GM23338 (cell line): ENCODE results near the gene PHF21A. TPM values are rescaled to one million over a fixed set of nuclear protein-coding genes. Genes with fewer than 3 reads are reported as not detected.

Source experiments
- ATAC-seq: fragments of 200-7000 bp; cut with Tn5 transposase; 3 replicates; pipeline ENCODE4 v1.9.1; 2020
- DNase-seq: peaks from one replicate; pipeline ENCODE4 v3.0.0-alpha.2; 2015; ENCODE audit warnings: low spot score
- H2AFZ ChIP-seq: fragments of 200-600 bp; sonication (generic); 2 replicates; pipeline ENCODE4 v1.8.0; 2016; ENCODE audit warnings: antibody characterized with exemption, mild to moderate bottlenecking, moderate library complexity
- H3F3A ChIP-seq: fragments of 200-600 bp; sonication (generic); replicated peaks from 2 replicates; pipeline ENCODE4 v1.8.0; 2017; ENCODE audit warnings: antibody characterized with exemption, mixed run types, low read depth
- H3K27ac ChIP-seq: fragments of 200-600 bp; sonication (generic); 2 replicates; pipeline ENCODE4 v1.6.1; 2016; ENCODE audit warnings: low read depth
- H3K27me3 ChIP-seq: fragments of 200-600 bp; sonication (generic); 2 replicates; pipeline ENCODE4 v1.8.0; 2016; ENCODE audit warnings: mild to moderate bottlenecking, mixed run types, moderate library complexity; ENCODE audit not compliant: insufficient read depth
- H3K36me3 ChIP-seq: fragments of 200-600 bp; sonication (generic); 2 replicates; pipeline ENCODE4 v1.8.0; 2016; ENCODE audit warnings: mild to moderate bottlenecking; ENCODE audit not compliant: insufficient read depth
- H3K4me1 ChIP-seq: fragments of 200-600 bp; sonication (generic); 2 replicates; pipeline ENCODE4 v1.8.0; 2016; ENCODE audit warnings: mild to moderate bottlenecking, moderate library complexity; ENCODE audit not compliant: insufficient read depth
- H3K4me2 ChIP-seq: fragments of 200-600 bp; sonication (generic); 2 replicates; pipeline ENCODE4 v1.7.1; 2017; ENCODE audit warnings: mixed run types
- H3K4me3 ChIP-seq: fragments of 200-600 bp; sonication (generic); 2 replicates; pipeline ENCODE4 v1.6.1; 2016; ENCODE audit warnings: mixed run types
- H3K79me2 ChIP-seq: fragments of 200-600 bp; sonication (generic); replicated peaks from 2 replicates; pipeline ENCODE4 v1.8.0; 2017; ENCODE audit warnings: mild to moderate bottlenecking; ENCODE audit not compliant: insufficient read depth
- H3K9me2 ChIP-seq: fragments of 200-600 bp; sonication (generic); 2 replicates; pipeline ENCODE4 v1.8.0; 2017; ENCODE audit not compliant: insufficient read depth
- H4K20me1 ChIP-seq: fragments of 200-600 bp; sonication (generic); replicated peaks from 2 replicates; pipeline ENCODE4 v1.8.0; 2017; ENCODE audit warnings: mild to moderate bottlenecking; ENCODE audit not compliant: insufficient read depth
- H3K27ac Mint-ChIP-seq: 2 replicates; pipeline ENCODE4 v1.8.0; 2020; ENCODE audit warnings: inconsistent platforms, mild to moderate bottlenecking, moderate library complexity, mixed read lengths
- H3K27me3 Mint-ChIP-seq: 3 replicates; pipeline ENCODE4 v1.8.0; 2022; ENCODE audit warnings: low read depth, mild to moderate bottlenecking, moderate library complexity, mixed read lengths, inconsistent platforms; ENCODE audit not compliant: insufficient read depth, poor library complexity
- H3K36me3 Mint-ChIP-seq: 3 replicates; pipeline ENCODE4 v1.8.0; 2021; ENCODE audit warnings: low read depth, mild to moderate bottlenecking, inconsistent platforms, moderate library complexity, mixed read lengths
- H3K4me1 Mint-ChIP-seq: 3 replicates; pipeline ENCODE4 v1.8.0; 2020; ENCODE audit warnings: mild to moderate bottlenecking, inconsistent platforms, mixed read lengths
- H3K4me3 Mint-ChIP-seq: 3 replicates; pipeline ENCODE4 v1.8.0; 2021; ENCODE audit warnings: moderate library complexity, mild to moderate bottlenecking, inconsistent platforms, mixed read lengths
- H3K9me3 Mint-ChIP-seq: 3 replicates; pipeline ENCODE4 v1.8.0; 2020; ENCODE audit warnings: moderate library complexity, mild to moderate bottlenecking, inconsistent platforms, mixed read lengths
- CREB1 ChIP-seq: fragments of 250-450 bp; sonication (Bioruptor Pico); IDR thresholded peaks from 2 replicates; pipeline ENCODE4 v1.5.0; 2020; ENCODE audit warnings: low read depth, mild to moderate bottlenecking, moderate library complexity
- ETS1 ChIP-seq: IDR thresholded peaks from 2 replicates; pipeline ENCODE4 v1.6.1; 2016; ENCODE audit warnings: antibody characterized with exemption
- EZH2 ChIP-seq: fragments of 200-600 bp; sonication (generic); IDR thresholded peaks from one replicate; pipeline ENCODE4 v1.8.0; 2017; ENCODE audit warnings: antibody characterized with exemption, mild to moderate bottlenecking, low read depth; ENCODE audit not compliant: unreplicated experiment
- EZH2phosphoT487 ChIP-seq: fragments of 200-600 bp; sonication (generic); IDR thresholded peaks from one replicate; pipeline ENCODE4 v1.8.1; 2018; ENCODE audit warnings: antibody characterized with exemption; ENCODE audit not compliant: unreplicated experiment
- JUNB ChIP-seq: IDR thresholded peaks from one replicate; pipeline ENCODE4 v1.6.1; 2016; ENCODE audit warnings: antibody characterized with exemption; ENCODE audit not compliant: unreplicated experiment
- NANOG ChIP-seq: IDR thresholded peaks from 2 replicates; pipeline ENCODE4 v1.6.1; 2016; ENCODE audit warnings: antibody characterized with exemption, borderline replicate concordance
- POLR2AphosphoS5 ChIP-seq: IDR thresholded peaks from 2 replicates; pipeline ENCODE4 v1.6.1; 2016; ENCODE audit warnings: antibody characterized with exemption, low read depth
- REST ChIP-seq: IDR thresholded peaks from one replicate; pipeline ENCODE4 v1.6.1; 2018; ENCODE audit warnings: antibody characterized with exemption; ENCODE audit not compliant: unreplicated experiment
- STAT1 ChIP-seq: IDR thresholded peaks from one replicate; pipeline ENCODE4 v1.6.1; 2016; ENCODE audit warnings: antibody characterized with exemption; ENCODE audit not compliant: unreplicated experiment
- ZNF114 ChIP-seq: fragments of 250-450 bp; sonication (Bioruptor Pico); IDR thresholded peaks from 2 replicates; pipeline ENCODE4 v1.5.0; 2020; ENCODE audit warnings: mild to moderate bottlenecking, moderate library complexity
- ZNF331 ChIP-seq: fragments of 250-450 bp; sonication (Bioruptor Pico); IDR thresholded peaks from 2 replicates; pipeline ENCODE4 v1.5.0; 2020; ENCODE audit warnings: low read depth, mild to moderate bottlenecking, moderate library complexity
- polyA plus RNA-seq: library from polyadenylated mRNA; unstranded; fragments of >200 nt; fragmentation: Nextera tagmentation; extraction: Ambion mirVana; gene quantifications from 2 replicates; pipeline ENCODE4 v1.2.1, GENCODE V29; 2016
- total RNA-seq: library from RNA; depleted of rRNA; stranded (reverse); fragments of >200 nt; shearing (Covaris generic); gene quantifications from 2 replicates; pipeline ENCODE4 v1.2.3, GENCODE V29; 2014
- TF ChIP-seq, protein P1 (sequence below): fragments of 250-450 bp; sonication (Bioruptor Pico); IDR thresholded peaks from 2 replicates; pipeline ENCODE4 v1.5.0; 2020; ENCODE audit warnings: mild to moderate bottlenecking, moderate library complexity
- TF ChIP-seq, protein P2 (sequence below), 2 experiments: fragments of 200-600 bp in 1 of 2; sonication (generic) in 1 of 2; conservative IDR thresholded peaks; 2 replicates each; pipeline versions ENCODE4 v1.5.1 to v1.6.1; 2016 to 2017; ENCODE audit warnings: antibody characterized with exemption in 2 of 2, low read depth in 2 of 2, mild to moderate bottlenecking in 2 of 2, moderate library complexity in 1 of 2

Gene PHF21A
- total and polyA plus RNA-seq, 2 experiments from 2014 or later = 21.7 to 23.6 TPM

DNA sequence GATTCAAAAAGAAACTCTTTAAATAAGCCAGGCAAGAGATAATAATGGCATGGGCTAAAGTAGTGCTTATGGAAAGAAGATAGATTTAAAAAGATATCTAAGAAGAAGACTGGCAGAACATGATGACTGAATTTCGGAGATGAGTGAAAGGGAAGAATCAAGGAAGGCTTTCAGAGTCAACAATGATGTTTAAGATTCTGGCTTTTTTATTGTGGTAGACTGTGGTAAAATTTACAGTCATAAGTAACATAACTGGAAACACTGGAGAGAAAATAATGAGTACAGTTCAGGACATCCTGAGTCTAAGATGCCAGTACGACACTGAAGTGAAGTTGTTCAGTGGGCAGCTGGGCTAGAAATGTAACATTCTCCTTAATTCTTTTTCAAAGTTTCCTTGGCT is 85.2 kb downstream of the PHF21A start:
- Histone ChIP-seq H3F3A (no peaks in the 10 kb centered on the region), H3K4me3 (no peak overlapping the region), H3K9me2 (no peaks in the 10 kb centered on the region), H3K27ac (no peak overlapping the region), H3K27me3 (no peaks in the 10 kb centered on the region), H3K4me1 (no peaks in the 10 kb centered on the region), H3K36me3 (no peaks in the 10 kb centered on the region), H3K79me2 (no peaks in the 10 kb centered on the region), H2AFZ (no peak overlapping the region), H4K20me1 (no peaks in the 10 kb centered on the region), H3K4me2 (no peak overlapping the region)
- ATAC-seq (no peak), DNase-seq (no peak)
- H3K4me3 Mint-ChIP-seq = no peak overlapping the region
- no peaks in the 10 kb centered on the region for H3K27me3 Mint-ChIP-seq
- TF ChIP-seq NANOG = no peak
- TF ChIP-seq ZNF114 (CRISPR knock-in tag) = no peak
- TF ChIP-seq, protein P1, sequence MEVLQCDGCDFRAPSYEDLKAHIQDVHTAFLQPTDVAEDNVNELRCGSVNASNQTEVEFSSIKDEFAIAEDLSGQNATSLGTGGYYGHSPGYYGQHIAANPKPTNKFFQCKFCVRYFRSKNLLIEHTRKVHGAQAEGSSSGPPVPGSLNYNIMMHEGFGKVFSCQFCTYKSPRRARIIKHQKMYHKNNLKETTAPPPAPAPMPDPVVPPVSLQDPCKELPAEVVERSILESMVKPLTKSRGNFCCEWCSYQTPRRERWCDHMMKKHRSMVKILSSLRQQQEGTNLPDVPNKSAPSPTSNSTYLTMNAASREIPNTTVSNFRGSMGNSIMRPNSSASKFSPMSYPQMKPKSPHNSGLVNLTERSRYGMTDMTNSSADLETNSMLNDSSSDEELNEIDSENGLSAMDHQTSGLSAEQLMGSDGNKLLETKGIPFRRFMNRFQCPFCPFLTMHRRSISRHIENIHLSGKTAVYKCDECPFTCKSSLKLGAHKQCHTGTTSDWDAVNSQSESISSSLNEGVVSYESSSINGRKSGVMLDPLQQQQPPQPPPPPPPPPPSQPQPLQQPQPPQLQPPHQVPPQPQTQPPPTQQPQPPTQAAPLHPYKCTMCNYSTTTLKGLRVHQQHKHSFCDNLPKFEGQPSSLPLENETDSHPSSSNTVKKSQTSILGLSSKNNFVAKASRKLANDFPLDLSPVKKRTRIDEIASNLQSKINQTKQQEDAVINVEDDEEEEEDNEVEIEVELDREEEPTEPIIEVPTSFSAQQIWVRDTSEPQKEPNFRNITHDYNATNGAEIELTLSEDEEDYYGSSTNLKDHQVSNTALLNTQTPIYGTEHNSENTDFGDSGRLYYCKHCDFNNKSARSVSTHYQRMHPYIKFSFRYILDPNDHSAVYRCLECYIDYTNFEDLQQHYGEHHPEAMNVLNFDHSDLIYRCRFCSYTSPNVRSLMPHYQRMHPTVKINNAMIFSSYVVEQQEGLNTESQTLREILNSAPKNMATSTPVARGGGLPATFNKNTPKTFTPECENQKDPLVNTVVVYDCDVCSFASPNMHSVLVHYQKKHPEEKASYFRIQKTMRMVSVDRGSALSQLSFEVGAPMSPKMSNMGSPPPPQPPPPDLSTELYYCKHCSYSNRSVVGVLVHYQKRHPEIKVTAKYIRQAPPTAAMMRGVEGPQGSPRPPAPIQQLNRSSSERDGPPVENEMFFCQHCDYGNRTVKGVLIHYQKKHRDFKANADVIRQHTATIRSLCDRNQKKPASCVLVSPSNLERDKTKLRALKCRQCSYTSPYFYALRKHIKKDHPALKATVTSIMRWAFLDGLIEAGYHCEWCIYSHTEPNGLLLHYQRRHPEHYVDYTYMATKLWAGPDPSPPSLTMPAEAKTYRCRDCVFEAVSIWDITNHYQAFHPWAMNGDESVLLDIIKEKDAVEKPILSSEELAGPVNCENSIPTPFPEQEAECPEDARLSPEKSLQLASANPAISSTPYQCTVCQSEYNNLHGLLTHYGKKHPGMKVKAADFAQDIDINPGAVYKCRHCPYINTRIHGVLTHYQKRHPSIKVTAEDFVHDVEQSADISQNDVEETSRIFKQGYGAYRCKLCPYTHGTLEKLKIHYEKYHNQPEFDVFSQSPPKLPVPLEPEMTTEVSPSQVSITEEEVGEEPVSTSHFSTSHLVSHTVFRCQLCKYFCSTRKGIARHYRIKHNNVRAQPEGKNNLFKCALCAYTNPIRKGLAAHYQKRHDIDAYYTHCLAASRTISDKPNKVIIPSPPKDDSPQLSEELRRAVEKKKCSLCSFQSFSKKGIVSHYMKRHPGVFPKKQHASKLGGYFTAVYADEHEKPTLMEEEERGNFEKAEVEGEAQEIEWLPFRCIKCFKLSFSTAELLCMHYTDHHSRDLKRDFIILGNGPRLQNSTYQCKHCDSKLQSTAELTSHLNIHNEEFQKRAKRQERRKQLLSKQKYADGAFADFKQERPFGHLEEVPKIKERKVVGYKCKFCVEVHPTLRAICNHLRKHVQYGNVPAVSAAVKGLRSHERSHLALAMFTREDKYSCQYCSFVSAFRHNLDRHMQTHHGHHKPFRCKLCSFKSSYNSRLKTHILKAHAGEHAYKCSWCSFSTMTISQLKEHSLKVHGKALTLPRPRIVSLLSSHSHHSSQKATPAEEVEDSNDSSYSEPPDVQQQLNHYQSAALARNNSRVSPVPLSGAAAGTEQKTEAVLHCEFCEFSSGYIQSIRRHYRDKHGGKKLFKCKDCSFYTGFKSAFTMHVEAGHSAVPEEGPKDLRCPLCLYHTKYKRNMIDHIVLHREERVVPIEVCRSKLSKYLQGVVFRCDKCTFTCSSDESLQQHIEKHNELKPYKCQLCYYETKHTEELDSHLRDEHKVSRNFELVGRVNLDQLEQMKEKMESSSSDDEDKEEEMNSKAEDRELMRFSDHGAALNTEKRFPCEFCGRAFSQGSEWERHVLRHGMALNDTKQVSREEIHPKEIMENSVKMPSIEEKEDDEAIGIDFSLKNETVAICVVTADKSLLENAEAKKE (CRISPR knock-in tag) = no peak
- no peak for TF ChIP-seq ZNF331 (CRISPR knock-in tag)
- TF ChIP-seq, protein P2, sequence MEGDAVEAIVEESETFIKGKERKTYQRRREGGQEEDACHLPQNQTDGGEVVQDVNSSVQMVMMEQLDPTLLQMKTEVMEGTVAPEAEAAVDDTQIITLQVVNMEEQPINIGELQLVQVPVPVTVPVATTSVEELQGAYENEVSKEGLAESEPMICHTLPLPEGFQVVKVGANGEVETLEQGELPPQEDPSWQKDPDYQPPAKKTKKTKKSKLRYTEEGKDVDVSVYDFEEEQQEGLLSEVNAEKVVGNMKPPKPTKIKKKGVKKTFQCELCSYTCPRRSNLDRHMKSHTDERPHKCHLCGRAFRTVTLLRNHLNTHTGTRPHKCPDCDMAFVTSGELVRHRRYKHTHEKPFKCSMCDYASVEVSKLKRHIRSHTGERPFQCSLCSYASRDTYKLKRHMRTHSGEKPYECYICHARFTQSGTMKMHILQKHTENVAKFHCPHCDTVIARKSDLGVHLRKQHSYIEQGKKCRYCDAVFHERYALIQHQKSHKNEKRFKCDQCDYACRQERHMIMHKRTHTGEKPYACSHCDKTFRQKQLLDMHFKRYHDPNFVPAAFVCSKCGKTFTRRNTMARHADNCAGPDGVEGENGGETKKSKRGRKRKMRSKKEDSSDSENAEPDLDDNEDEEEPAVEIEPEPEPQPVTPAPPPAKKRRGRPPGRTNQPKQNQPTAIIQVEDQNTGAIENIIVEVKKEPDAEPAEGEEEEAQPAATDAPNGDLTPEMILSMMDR (conservative IDR thresholded peaks at IDR 0.05; ENCODE audit: low read depth in 2 of 2) = no peak
- no peak for TF ChIP-seq STAT1
- no peak for TF ChIP-seq REST
- no peak for TF ChIP-seq CREB1
- no peak for TF ChIP-seq POLR2AphosphoS5
- TF ChIP-seq JUNB = no peak
- TF ChIP-seq EZH2 = no peak
- no peak for TF ChIP-seq EZH2phosphoT487
- TF ChIP-seq ETS1 = no peak
- no peak overlapping the region for H3K27ac Mint-ChIP-seq
- H3K4me1 Mint-ChIP-seq = peaks cover 7% of the 10 kb centered on the region; the same call in 2 of the 3 replicates
- H3K9me3 Mint-ChIP-seq = no peaks in the 10 kb centered on the region
- no peaks in the 10 kb centered on the region for H3K36me3 Mint-ChIP-seq
